Measurements from ENCODE around the gene GALR2.
"Not testable (repeated sequence)": the region's sequence is repeated elsewhere in the genome, so short reads cannot be mapped to it uniquely, and the experiment has no call there.

GALR2 gene

DNA sequence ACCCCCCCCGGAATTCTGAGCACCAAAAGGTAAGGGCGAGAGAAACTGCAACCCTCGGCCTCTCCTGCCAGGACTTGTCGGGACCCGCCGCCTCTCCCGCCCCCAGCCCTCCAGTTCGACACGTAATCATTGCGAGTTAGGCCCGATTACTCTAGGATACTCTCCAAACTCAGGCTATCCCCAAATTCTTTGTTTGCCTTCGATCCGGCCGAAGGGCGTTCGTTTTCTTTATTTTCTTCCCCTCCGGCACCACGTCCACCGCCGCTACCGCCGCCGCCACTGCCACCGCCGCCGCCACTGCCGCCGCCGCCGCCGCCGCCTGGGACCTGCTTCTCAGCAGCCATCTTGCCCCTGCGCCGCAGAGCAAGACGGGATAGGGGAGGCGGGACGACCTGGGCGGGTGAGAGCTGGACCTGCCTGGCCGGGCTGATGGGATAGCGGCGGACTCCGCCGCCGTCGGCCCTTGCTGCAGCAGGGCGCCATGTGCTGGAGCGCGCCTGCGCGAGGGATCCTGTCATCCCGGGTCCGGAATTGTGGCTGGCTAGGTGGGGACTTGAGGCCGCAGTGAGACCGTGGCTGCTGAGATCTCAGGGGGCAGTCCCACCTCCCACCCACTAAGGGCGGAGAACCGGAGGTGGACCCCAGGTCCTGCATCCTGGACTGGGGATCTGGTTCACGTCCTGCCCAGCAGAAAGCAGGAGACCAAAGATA, 2.3 kb upstream of the GALR2 start, which contains the start of gene SRP68:
TSS of gene SRP68 (minus strand) at position 370 of the 711 bp plus-strand sequence. CDS start at position 344, 26 bp downstream.
- peaks cover 21% of the 10 kb centered on the region for H3K27me3 ChIP-seq (ENCODE audit: insufficient read depth, low read depth, severe bottlenecking)
- H3K4me3 ChIP-seq (ENCODE audit: low read depth, low read length), result peak within 1 kb of the TSS; percentile 78
- TF ChIP-seq, protein P1, sequence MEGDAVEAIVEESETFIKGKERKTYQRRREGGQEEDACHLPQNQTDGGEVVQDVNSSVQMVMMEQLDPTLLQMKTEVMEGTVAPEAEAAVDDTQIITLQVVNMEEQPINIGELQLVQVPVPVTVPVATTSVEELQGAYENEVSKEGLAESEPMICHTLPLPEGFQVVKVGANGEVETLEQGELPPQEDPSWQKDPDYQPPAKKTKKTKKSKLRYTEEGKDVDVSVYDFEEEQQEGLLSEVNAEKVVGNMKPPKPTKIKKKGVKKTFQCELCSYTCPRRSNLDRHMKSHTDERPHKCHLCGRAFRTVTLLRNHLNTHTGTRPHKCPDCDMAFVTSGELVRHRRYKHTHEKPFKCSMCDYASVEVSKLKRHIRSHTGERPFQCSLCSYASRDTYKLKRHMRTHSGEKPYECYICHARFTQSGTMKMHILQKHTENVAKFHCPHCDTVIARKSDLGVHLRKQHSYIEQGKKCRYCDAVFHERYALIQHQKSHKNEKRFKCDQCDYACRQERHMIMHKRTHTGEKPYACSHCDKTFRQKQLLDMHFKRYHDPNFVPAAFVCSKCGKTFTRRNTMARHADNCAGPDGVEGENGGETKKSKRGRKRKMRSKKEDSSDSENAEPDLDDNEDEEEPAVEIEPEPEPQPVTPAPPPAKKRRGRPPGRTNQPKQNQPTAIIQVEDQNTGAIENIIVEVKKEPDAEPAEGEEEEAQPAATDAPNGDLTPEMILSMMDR (IDR thresholded peaks at IDR 0.05; ENCODE audit: low read depth, low read length), result no peak
- peaks cover 29% of the 10 kb centered on the region for H3K36me3 ChIP-seq
- peaks cover 3% of the 10 kb centered on the region for H3K9me3 ChIP-seq (ENCODE audit: severe bottlenecking)
- DNase-seq, result peak; percentile 99
- H3K27ac ChIP-seq, result peak within 1 kb of the TSS; percentile 84

DNA sequence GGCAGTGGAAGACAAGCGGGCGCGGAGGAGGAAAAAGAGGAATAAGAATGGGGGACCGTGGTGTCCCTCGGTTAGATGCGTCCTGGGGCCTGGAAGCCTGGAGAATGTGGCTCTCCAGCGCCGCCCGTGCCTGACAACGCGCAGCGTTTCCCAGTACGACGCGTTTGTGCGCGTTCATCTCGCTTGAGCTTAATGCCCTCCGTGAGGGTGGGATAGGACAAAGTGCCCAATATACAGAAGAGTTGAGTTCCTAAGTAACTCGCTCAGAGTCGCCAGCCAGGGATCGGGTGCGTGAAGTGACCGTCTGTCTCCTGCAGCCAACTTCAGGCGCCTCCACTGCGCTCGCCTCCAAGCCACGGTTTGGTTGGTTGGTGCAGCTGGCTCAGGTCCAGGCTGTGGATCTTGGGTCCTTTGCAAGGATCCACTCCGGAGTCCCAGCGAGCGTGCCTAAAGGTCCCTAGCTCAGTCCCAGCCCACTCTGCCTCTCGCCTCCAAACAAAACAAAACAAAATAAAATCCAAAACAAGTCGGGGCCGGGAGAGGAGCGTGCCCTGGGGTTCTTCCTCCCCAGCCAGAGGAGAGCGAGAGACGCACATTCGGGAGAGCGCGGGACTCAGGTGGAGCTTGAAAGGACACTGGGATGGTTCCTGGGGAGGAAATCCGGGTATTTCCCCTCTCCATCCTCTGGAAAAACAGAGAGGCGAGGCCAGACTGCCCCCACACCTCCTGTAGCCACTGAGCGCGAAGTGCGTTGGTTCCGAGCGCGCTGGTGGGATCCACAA, 974 bp downstream of the GALR2 start:
- TF ChIP-seq, protein P1 (IDR thresholded peaks at IDR 0.05; ENCODE audit: low read depth, low read length), result peak; percentile 56; the same call in 1 of the 2 replicates
- peaks cover 3% of the 10 kb centered on the region for H3K36me3 ChIP-seq
- H3K9me3 ChIP-seq (ENCODE audit: severe bottlenecking), result peaks cover 3% of the 10 kb centered on the region
- peak overlapping the region; percentile 21 for H3K4me3 ChIP-seq (ENCODE audit: low read depth, low read length)
- no peak for DNase-seq
- no peak overlapping the region for H3K27ac ChIP-seq
- peaks cover 25% of the 10 kb centered on the region for H3K27me3 ChIP-seq (ENCODE audit: insufficient read depth, low read depth, severe bottlenecking)

DNA sequence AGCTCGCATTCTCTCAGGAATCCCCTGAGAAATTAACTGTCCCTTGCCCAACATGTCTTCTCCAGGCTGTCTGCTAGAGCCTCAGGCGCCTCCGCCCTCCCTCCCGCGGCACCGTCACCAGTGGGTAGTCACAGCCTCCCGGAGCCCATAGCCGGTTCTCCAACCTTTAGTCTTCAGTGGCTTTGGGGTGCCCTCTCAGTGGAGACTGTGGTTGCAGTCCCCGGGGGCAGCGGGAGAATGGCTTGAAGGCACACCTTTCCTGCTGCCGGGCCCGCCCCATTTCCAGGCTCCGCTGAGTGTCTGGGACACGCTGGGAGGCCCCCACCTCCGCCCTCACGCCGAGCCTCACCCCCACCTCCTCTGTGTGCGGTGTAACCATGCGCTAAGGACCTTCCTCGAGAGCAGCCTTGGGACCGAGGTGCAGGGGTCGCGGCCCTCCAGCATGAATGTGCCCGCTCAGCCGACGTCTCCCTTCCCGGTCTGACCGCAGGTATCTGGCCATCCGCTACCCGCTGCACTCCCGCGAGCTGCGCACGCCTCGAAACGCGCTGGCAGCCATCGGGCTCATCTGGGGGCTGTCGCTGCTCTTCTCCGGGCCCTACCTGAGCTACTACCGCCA, 1.7 kb downstream of the GALR2 start:
- Histone ChIP-seq H3K27ac (no peak overlapping the region), H3K27me3 (ENCODE audit: insufficient read depth, low read depth, severe bottlenecking) (peaks cover 25% of the 10 kb centered on the region), H3K36me3 (no peaks in the 10 kb centered on the region; the same call in 1 of the 2 replicates), H3K9me3 (ENCODE audit: severe bottlenecking) (peaks cover 3% of the 10 kb centered on the region), H3K4me3 (ENCODE audit: low read depth, low read length) (peak overlapping the region; percentile 21)
- TF ChIP-seq, protein P1 (IDR thresholded peaks at IDR 0.05; ENCODE audit: low read depth, low read length), result no peak
- no peak for DNase-seq

DNA sequence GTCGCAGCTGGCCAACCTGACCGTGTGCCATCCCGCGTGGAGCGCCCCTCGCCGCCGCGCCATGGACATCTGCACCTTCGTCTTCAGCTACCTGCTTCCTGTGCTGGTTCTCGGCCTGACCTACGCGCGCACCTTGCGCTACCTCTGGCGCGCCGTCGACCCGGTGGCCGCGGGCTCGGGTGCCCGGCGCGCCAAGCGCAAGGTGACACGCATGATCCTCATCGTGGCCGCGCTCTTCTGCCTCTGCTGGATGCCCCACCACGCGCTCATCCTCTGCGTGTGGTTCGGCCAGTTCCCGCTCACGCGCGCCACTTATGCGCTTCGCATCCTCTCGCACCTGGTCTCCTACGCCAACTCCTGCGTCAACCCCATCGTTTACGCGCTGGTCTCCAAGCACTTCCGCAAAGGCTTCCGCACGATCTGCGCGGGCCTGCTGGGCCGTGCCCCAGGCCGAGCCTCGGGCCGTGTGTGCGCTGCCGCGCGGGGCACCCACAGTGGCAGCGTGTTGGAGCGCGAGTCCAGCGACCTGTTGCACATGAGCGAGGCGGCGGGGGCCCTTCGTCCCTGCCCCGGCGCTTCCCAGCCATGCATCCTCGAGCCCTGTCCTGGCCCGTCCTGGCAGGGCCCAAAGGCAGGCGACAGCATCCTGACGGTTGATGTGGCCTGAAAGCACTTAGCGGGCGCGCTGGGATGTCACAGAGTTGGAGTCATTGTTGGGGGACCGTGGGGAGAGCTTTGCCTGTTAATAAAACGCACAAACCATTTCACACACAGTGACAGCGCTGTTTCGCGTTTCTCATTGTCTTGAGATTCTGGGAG, 2.4 kb downstream of the GALR2 start:
- TF ChIP-seq, protein P1 (IDR thresholded peaks at IDR 0.05; ENCODE audit: low read depth, low read length), result no peak
- no peak for DNase-seq
- H3K27me3 ChIP-seq (ENCODE audit: insufficient read depth, low read depth, severe bottlenecking), result peaks cover 25% of the 10 kb centered on the region
- H3K9me3 ChIP-seq (ENCODE audit: severe bottlenecking), result peaks cover 3% of the 10 kb centered on the region
- H3K4me3 ChIP-seq (ENCODE audit: low read depth, low read length), result peak overlapping the region; percentile 21
- H3K36me3 ChIP-seq, result peaks cover 3% of the 10 kb centered on the region; the same call in 1 of the 2 replicates
- no peak overlapping the region for H3K27ac ChIP-seq

DNA sequence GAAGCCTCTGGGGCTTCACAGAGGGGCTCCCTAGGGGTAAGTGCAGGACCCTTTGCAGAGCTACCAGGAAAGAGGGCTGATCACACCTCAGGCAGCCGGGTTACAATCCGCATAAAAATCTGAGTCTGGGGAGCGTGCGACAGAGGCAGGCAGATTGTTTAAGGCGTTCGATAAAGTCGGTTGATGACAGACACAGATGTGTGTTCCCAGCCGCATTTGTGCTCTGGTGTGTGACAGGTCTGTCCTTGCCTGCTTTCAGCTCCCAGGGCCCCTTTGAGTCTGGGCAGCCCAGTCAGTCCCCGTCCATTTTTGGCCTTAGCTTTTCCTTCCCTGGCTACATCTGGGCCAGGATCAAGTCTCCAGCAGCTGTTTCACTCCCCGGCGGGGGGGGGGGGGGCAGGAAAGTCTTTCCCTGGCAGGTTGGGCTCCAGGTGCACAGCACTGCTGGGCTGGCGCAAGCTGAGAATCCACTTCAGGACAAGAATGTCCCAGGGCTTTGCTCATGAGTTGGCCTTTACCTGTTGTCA, 3.1 kb downstream of the GALR2 start:
- Histone ChIP-seq H3K27me3 (ENCODE audit: insufficient read depth, low read depth, severe bottlenecking) (peaks cover 25% of the 10 kb centered on the region), H3K9me3 (ENCODE audit: severe bottlenecking) (peaks cover 3% of the 10 kb centered on the region), H3K4me3 (ENCODE audit: low read depth, low read length) (no peak overlapping the region), H3K36me3 (peaks cover 8% of the 10 kb centered on the region; the same call in 1 of the 2 replicates), H3K27ac (no peak overlapping the region)
- TF ChIP-seq, protein P1 (IDR thresholded peaks at IDR 0.05; ENCODE audit: low read depth, low read length), result no peak
- no peak for DNase-seq

DNA sequence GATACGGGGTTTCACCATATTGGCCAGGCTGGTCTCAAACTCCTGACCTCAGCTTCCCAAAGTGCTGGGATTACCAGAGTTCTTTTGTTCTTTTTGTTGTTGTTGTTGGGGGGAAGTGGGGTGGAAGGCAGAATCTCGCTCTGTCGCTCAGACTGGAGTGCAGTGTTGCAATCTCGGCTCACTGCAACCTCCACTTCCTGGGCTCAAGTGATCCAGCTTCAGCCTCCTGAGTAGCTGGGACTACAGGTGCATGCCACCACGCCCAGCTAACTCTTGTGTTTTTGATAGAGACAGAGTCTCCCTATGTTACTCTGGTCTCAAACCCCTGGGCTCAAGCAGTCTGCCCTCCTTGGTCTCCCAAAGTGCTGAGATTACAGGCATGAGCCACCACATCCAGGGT, 3.8 kb downstream of the GALR2 start:
- H3K36me3 ChIP-seq, result peaks cover 15% of the 10 kb centered on the region
- not testable (repeated sequence) for DNase-seq

More for the DNA sequence above, 3.8 kb downstream of the GALR2 start:
- H3K9me3 ChIP-seq (ENCODE audit: severe bottlenecking); H3K27ac ChIP-seq; H3K4me3 ChIP-seq (ENCODE audit: low read depth, low read length): not testable (repeated sequence)
- H3K27me3 ChIP-seq (ENCODE audit: insufficient read depth, low read depth, severe bottlenecking), result peaks cover 25% of the 10 kb centered on the region
